Sigmoid colon (tissue), 7 donors: Measurements from ENCODE around the gene ST6GALNAC3. TPM values are rescaled to one million over a fixed set of nuclear protein-coding genes. Genes with fewer than 3 reads are reported as not detected.
"Not testable (repeated sequence)": the region's sequence is repeated elsewhere in the genome, so short reads cannot be mapped to it uniquely, and the experiment has no call there.

Experiments
- DNase-seq: peaks from one replicate; pipeline ENCODE4 v3.0.0-alpha.2; 2019
- H3K27ac ChIP-seq, 4 donors: fragments of 200-600 bp; sonication (generic); one replicate each; pipeline ENCODE4 v1.5.1; 2016 to 2019; ENCODE audit warnings: mild to moderate bottlenecking in 1 of 4
- H3K27me3 ChIP-seq, 3 donors: fragments of 200-600 bp; sonication (generic); one replicate each; pipeline ENCODE4 v1.5.1; 2019; ENCODE audit warnings: mild to moderate bottlenecking in 1 of 3
- H3K36me3 ChIP-seq, 4 donors: fragments of 200-600 bp; sonication (generic); one replicate each; pipeline ENCODE4 v1.5.1; 2016 to 2019
- H3K4me1 ChIP-seq, 4 donors: fragments of 200-600 bp; sonication (generic); one replicate each; pipeline ENCODE4 v1.5.1; 2017 to 2019
- H3K4me3 ChIP-seq, 4 donors: fragments of 200-600 bp; sonication (generic); one replicate each; pipeline ENCODE4 v1.5.1; 2017 to 2019; ENCODE audit warnings: mild to moderate bottlenecking in 2 of 4, moderate library complexity in 1 of 4
- H3K9me3 ChIP-seq, 4 donors: fragments of 200-600 bp in 3 of 4; sonication (generic) in 3 of 4; one replicate each; pipeline versions ENCODE4 v1.5.1 to v1.6.1; 2013 to 2019
- CTCF ChIP-seq, 4 experiments: fragments of 450-650 bp in 3 of 4; fragments of 200-600 bp in 1 of 4; IDR thresholded peaks; one replicate each; pipeline ENCODE4 v1.5.1; 2016 to 2019; ENCODE audit warnings: antibody characterized with exemption in 4 of 4, mild to moderate bottlenecking in 3 of 4, moderate library complexity in 2 of 4
- EP300 ChIP-seq, 4 donors: sonication (generic); formaldehyde crosslinking; IDR thresholded peaks; one replicate each; pipeline ENCODE4 v1.6.1; 2017; ENCODE audit warnings: antibody characterized with exemption in 4 of 4
- POLR2A ChIP-seq, 2 donors: fragments of 450-650 bp; IDR thresholded peaks; one replicate each; pipeline ENCODE4 v1.6.1; 2016; ENCODE audit warnings: antibody characterized with exemption in 2 of 2, mild to moderate bottlenecking in 2 of 2, moderate library complexity in 2 of 2
- POLR2AphosphoS5 ChIP-seq, 4 donors: sonication (generic); formaldehyde crosslinking; IDR thresholded peaks; one replicate each; pipeline ENCODE4 v1.6.1; 2017; ENCODE audit warnings: antibody characterized with exemption in 4 of 4
- WGBS, 2 donors: extraction: QIAGEN DNeasy Blood & Tissue Kit; methylation state at CpG; one replicate each; pipeline ENCODE4 v1.1.7; 2013; 5-methylcytosine and 5-hydroxymethylcytosine counted together
- intact Hi-C: fragments of 100-400 bp; cut with DNase I; formaldehyde crosslinking; loops from one replicate; pipeline ENCODE4 v1.15.1; 2023
- polyA plus RNA-seq, 3 donors: library from polyadenylated mRNA; stranded (reverse); fragments of 200-250 nt; gene quantifications; one replicate each; pipeline ENCODE4 v1.2.3, GENCODE V29; 2013
- total RNA-seq, 4 donors: library from RNA; depleted of rRNA; stranded (reverse); fragments of >200 nt; gene quantifications; one replicate each; pipeline ENCODE4 v1.1.0, GENCODE V29; 2016
- donor health status: healthy with polysubstance abuse.
- donor health status: Bipolar disorder and iron deficiency.
- donor health status: healthy.

Gene ST6GALNAC3
- total and polyA plus RNA-seq, 7 donors = 1.6 to 7.5 (median 2.5) TPM

- DNase-seq = no peak
- Histone ChIP-seq H3K4me3 (no peak overlapping the region), H3K4me1 (no peaks in the 10 kb centered on the region), H3K9me3 (no peaks in the 10 kb centered on the region), H3K27me3 (no peaks in the 10 kb centered on the region), H3K36me3 (no peaks in the 10 kb centered on the region), H3K27ac (no peak overlapping the region)
- 81 to 86% methylated on average over 3 of the region's 3 CpGs for WGBS, 2 donors
- intact Hi-C loops = no loop called here
- no peak for TF ChIP-seq POLR2A (IDR thresholded peaks at IDR 0.05)
- no peak for TF ChIP-seq POLR2AphosphoS5 (IDR thresholded peaks at IDR 0.05)
- TF ChIP-seq EP300 (IDR thresholded peaks at IDR 0.05) = no peak
- TF ChIP-seq CTCF (IDR thresholded peaks at IDR 0.05) = no peak
These were observed 18.3 kb downstream of the ST6GALNAC3 start for GRCh38 chr1:76092812-76093211.

- 74 to 86% methylated on average over 8 of the region's 8 CpGs for WGBS, 2 donors
- H3K9me3 ChIP-seq = no peaks in the 10 kb centered on the region
- H3K4me1 ChIP-seq = no peaks in the 10 kb centered on the region
- H3K27ac ChIP-seq = no peak overlapping the region
- no peaks in the 10 kb centered on the region for H3K36me3 ChIP-seq
- H3K27me3 ChIP-seq = no peaks in the 10 kb centered on the region
- H3K4me3 ChIP-seq = no peak overlapping the region
- DNase-seq = no peak
- intact Hi-C loops = no loop called here
- TF ChIP-seq POLR2AphosphoS5 (IDR thresholded peaks at IDR 0.05) (no peak), EP300 (IDR thresholded peaks at IDR 0.05) (no peak), CTCF (IDR thresholded peaks at IDR 0.05) (no peak), POLR2A (IDR thresholded peaks at IDR 0.05) (no peak)
These were observed 19.2 kb downstream of the ST6GALNAC3 start for GRCh38 chr1:76093522-76094312.

- Histone ChIP-seq H3K36me3 (no peaks in the 10 kb centered on the region), H3K9me3 (no peaks in the 10 kb centered on the region), H3K27ac (no peak overlapping the region), H3K4me1 (no peaks in the 10 kb centered on the region), H3K4me3 (no peak overlapping the region), H3K27me3 (no peaks in the 10 kb centered on the region)
- TF ChIP-seq EP300 (IDR thresholded peaks at IDR 0.05) = no peak
- no peak for TF ChIP-seq CTCF (IDR thresholded peaks at IDR 0.05)
- TF ChIP-seq POLR2A (IDR thresholded peaks at IDR 0.05) = no peak
- no peak for TF ChIP-seq POLR2AphosphoS5 (IDR thresholded peaks at IDR 0.05)
- intact Hi-C loops = no loop called here
- no peak for DNase-seq
- WGBS, 2 donors = 82 to 85% methylated on average over 5 of the region's 5 CpGs
These were observed 21.3 kb downstream of the ST6GALNAC3 start for GRCh38 chr1:76095802-76096201.

- H3K9me3 ChIP-seq, H3K4me3 ChIP-seq, H3K4me1 ChIP-seq, intact Hi-C loops, DNase-seq, H3K36me3 ChIP-seq, H3K27me3 ChIP-seq, H3K27ac ChIP-seq: not testable (repeated sequence)
- WGBS, 2 donors = 93 to 94% methylated on average over 8 of the region's 8 CpGs
These were observed 22.5 kb downstream of the ST6GALNAC3 start for GRCh38 chr1:76097064-76097463.

GRCh38 chr1:76098845-76099244 is 24.3 kb downstream of the ST6GALNAC3 start:
- H3K27ac ChIP-seq = no peak overlapping the region

More at GRCh38 chr1:76098845-76099244, 24.3 kb downstream of the ST6GALNAC3 start:
- DNase-seq = no peak
- no peaks in the 10 kb centered on the region for H3K27me3 ChIP-seq
- intact Hi-C loops = no loop called here
- H3K4me1 ChIP-seq = no peaks in the 10 kb centered on the region
- no peak overlapping the region for H3K4me3 ChIP-seq
- TF ChIP-seq CTCF (IDR thresholded peaks at IDR 0.05) = no peak
- TF ChIP-seq POLR2AphosphoS5 (IDR thresholded peaks at IDR 0.05) = no peak
- TF ChIP-seq EP300 (IDR thresholded peaks at IDR 0.05) = no peak
- no peak for TF ChIP-seq POLR2A (IDR thresholded peaks at IDR 0.05)
- 92 to 93% methylated on average over 3 of the region's 3 CpGs for WGBS, 2 donors
- H3K36me3 ChIP-seq = no peaks in the 10 kb centered on the region
- no peaks in the 10 kb centered on the region for H3K9me3 ChIP-seq
